Measurements from ENCODE around the gene FNIP1. TPM values are rescaled to one million over a fixed set of nuclear protein-coding genes. Genes with fewer than 3 reads are reported as not detected.
"Not testable (repeated sequence)": the region's sequence is repeated elsewhere in the genome, so short reads cannot be mapped to it uniquely, and the experiment has no call there.

The FNIP1 gene
- polyA plus RNA-seq, 4 donors, result 14.2 to 17.7 (median 16.9) TPM

DNA sequence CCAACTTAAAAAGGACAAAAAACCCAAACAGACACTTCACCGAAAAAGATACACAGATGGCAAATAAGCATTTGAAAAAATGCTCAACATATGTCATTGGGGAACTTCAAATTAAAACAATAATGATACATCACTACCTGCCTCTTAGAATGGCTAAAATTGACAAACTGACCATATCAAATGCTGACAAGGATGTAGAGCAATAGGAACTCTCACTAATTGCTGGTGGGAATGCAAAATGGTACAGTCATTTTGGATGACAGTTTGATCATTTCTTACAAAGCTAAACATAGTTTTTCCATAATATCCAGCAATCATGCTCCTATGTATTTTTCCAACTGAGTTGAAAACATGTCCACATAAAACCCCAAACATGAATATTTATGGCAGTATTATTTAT, 102.9 kb downstream of the FNIP1 start:
- no peak for DNase-seq (ENCODE audit: low read depth in 4 of 4, low spot score in 3 of 4)

DNA sequence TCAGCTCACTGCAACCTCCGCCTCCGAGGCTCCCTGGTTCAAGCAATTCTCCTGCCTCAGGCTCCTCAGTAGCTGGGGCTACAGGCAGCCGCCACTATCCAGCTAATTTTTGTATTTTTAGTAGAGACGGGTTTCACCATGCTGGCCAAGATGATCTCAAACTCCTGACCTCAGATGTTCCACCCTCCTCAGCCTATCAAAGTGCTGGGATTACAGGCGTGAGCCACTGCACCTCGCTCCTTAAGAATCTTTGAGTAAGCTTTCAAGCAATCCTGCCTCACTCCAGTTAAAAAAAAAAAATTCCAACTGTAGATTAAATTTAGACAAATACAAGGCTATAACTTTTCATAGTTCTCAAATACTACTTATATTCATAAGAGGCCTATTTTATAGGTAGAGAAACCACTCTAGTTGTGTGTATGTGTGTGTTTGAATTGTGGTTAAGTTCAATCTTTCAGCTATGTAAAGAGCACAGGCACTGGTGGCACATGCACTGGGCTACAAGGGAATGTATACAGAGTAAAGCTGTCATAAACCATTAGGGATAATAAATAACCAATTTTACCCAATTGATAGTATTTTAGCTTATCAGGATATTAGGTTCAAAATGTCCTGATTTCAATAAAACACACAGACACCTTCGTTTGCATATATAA, 111.2 kb downstream of the FNIP1 start:
- DNase-seq (ENCODE audit: low read depth in 4 of 4, low spot score in 3 of 4), result no peak

- no peak for DNase-seq (ENCODE audit: low read depth in 4 of 4, low spot score in 3 of 4)
Measured at GRCh38 chr5:131684595-131684994, 112.2 kb downstream of the FNIP1 start.

DNA sequence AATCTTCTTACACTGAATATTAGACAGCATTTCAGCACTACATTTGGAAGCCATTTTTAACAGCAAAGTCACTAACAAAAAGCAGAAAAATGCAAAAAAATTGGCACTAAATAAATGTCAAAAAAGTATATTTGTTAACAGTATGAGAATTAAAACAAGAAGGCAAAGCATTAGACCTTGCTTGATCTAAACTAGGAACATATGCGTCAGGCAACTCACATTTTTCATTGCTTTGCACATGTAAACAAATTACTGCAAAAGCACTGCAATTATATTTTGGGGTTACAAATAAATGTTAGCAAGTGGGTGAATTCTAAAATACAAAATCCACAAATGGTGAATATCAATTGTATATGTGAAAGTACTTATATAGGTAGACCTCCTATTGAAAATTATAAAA, 112.8 kb downstream of the FNIP1 start:
- DNase-seq (ENCODE audit: low read depth in 4 of 4, low spot score in 3 of 4), result no peak

DNA sequence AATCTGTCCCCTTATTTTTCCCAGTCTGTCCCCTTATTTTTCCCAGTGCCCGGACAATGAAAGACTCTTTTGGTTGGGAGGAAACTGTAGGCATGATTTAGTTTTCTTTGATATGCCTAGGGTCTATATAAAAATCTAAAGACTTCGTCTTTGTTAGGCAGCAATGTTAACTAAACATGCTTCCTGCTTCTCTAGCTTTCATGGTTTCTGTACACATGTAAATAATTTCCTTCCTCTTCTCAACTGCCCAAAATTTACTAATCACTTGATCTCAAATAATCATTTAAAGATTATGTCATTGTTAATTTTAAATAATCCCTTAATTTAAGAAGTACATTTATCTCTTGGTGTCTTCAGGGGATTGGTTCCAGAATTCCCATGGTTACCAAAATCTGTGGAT, 114.0 kb downstream of the FNIP1 start:
- DNase-seq (ENCODE audit: low read depth in 4 of 4, low spot score in 3 of 4), result no peak

DNA sequence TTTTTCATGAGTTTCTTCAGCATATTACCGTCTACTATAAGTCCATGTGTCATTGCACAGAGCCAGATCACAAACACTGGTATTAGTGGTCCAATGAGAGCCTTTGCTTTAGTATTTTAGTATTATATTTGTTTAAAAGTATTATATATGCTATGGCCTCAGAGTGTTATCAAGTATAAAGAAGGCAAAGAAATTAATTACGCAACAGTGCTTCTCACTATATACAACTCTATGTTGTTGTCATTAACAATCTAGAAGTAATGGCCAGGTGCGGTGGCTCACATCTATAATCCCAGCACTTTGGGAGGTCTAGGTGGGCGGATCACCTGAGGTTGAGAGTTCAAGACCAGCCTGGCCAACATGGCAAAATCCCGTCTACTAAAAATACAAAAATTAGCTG, 114.6 kb downstream of the FNIP1 start:
- DNase-seq (ENCODE audit: low read depth in 4 of 4, low spot score in 3 of 4), result no peak

DNA sequence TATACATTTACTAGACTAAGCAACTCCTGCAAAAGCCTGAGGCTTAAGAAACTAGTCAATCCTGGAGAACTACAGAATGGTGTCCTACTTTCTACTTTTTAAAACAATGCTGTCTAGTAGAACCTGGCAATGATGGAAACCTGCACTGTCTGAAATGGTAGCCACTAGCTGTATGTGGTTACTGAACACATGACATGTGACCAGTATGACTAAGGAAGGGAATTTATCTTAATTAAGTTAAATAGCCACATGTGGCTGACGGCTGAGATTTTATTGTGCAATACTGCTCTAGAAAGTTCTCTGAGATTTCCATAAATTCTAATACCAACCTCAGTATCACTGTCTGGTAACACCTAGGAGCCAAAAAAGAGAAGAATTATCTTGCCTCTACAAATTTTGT, 116.9 kb downstream of the FNIP1 start:
- no peak for DNase-seq (ENCODE audit: low read depth in 4 of 4, low spot score in 3 of 4)

DNA sequence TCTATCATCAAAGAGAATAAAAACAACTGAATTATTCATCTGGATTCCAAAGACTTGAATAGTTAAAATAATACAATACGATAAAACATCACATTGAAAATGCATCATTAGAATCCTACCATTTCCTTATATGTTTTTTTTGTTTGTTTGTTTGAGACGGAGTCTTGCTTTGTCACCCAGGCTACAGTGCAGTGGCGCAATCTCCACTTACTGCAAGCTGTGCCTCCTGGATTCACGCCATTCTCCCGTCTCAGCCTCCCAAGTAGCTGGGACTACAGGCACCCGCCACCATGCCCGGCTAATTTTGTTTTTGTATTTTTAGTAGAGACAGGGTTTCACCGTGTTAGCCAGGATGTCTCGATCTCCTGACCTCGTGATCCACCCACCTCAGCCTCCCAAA, 118.5 kb downstream of the FNIP1 start:
- DNase-seq (ENCODE audit: low read depth in 4 of 4, low spot score in 3 of 4), result not testable (repeated sequence)

GRCh38 chr5:131677115-131677514, 119.7 kb downstream of the FNIP1 start:
- no peak for DNase-seq (ENCODE audit: low read depth in 4 of 4, low spot score in 3 of 4)

GRCh38 chr5:131672776-131673175, 124.0 kb downstream of the FNIP1 start:
- no peak for DNase-seq (ENCODE audit: low read depth in 4 of 4, low spot score in 3 of 4)

GRCh38 chr5:131671994-131672655, 124.7 kb downstream of the FNIP1 start:
- DNase-seq (ENCODE audit: low read depth in 4 of 4, low spot score in 3 of 4), result peak; percentile 20 to 41 (median 23)

DNA sequence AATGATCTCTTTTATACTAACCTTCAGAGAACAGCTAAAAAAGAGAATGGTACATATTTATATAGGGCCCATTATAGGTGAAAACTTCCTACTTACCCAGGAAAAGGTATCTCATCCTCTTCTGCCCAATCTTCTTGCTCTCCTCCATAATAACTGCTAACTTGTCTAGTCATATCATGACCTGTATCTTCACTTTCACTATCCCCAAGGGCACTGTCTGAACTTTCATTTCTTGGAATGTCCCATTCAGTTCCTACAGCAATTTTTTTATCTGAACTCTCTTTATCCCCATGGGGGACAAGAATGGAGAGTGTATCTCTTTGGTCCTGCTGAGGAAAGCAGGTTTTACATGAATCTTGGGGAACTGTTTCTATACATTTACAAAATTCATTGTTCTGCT, 125.4 kb downstream of the FNIP1 start:
- no peak for DNase-seq (ENCODE audit: low read depth in 4 of 4, low spot score in 3 of 4)

DNA sequence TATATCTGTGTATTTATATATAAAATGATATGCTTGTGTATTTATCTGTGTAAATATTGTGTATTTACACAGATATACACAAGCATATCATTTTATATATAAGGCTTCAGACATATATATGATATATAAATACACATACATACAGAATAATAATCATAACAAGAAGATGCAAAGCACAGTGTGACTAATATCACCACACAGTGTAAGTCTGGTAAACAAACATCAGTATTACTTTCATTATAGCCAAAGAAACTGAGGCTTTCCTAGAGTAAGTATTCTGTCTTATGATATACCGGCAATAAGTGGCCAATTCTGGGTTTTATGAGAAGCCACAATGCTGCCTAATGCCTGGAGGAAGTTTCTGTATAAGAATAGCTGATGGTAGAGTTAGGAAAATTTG, 131.9 kb downstream of the FNIP1 start:
- DNase-seq (ENCODE audit: low read depth in 4 of 4, low spot score in 3 of 4), result no peak

DNA sequence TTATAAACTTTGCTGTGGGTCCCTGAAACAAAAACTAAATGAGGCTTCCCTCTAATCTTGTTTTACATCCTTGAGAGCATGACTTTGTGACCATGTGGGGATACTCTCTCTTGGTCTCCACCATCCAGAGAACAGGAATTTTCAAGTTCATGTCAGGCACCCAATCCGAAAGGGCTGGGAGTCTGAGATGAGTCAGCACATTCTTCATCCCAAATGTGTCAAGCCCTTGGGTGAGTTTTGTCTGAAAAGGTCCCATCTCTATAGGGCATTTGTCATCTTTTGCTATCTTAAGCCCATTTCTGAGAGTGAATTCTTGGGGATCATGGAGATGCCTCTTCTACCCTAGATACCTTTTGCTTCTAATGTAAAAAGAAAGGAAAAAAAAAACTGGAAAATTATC, 134.9 kb downstream of the FNIP1 start:
- DNase-seq (ENCODE audit: low read depth in 4 of 4, low spot score in 3 of 4), result no peak

DNA sequence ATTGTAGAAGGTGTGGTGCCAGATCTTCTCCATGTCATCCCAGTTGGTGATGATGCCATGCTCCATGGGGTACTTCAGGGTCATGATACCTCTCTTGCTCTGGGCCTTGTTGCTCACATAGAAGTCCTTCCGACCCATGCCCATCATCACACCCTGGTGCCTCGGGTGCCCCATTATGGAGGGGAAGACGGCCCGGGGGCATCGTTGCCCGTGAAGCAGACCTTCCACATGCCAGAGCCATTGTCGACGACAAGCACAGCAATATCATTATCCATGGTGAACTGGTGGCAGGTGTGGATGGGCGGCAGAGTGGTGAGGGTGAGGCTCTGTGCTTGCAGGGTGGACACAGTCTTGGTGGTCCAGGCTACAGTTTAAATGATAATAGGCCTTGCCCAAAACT, 137.0 kb downstream of the FNIP1 start:
- no peak for DNase-seq (ENCODE audit: low read depth in 4 of 4, low spot score in 3 of 4)

GRCh38 chr5:131659290-131659689, 137.5 kb downstream of the FNIP1 start:
- no peak for DNase-seq (ENCODE audit: low read depth in 4 of 4, low spot score in 3 of 4)

DNA sequence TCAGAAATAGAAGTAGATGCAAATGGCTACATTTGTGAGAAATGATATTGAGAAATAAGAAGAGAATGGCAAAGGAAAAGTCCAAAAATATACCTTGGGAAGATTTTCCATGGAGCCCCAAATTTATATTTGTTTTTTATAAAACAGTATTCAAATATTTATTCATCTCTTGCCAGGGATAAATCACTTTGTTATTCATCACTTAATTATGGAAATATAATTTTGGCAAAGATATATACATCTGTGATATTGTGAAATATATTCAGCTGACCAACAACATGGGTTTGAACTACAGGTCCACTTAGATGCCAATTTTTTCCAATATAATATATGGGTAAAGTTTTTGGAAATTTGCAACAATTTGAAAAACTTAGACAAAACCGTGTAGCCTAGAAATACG, 142.0 kb downstream of the FNIP1 start:
- DNase-seq (ENCODE audit: low read depth in 4 of 4, low spot score in 3 of 4), result no peak

DNA sequence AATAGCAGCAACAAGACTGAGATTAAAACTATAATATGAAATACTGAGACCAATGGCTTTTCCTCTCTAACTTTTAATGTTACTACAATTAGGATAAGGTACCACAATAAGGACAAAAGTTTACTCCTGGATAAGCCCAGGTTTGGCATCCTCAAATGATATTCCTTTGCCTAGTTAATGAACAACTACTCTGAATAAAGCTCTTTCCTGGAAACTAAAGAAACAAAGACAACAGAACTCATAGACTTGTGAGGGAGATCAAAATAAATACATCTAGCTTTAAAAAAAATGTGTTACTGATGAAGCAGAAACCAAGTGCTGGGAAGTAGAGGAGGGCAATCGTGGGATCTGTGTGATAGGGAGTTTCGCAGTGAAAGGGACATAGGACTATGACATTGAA, 142.5 kb downstream of the FNIP1 start:
- DNase-seq (ENCODE audit: low read depth in 4 of 4, low spot score in 3 of 4), result no peak

DNA sequence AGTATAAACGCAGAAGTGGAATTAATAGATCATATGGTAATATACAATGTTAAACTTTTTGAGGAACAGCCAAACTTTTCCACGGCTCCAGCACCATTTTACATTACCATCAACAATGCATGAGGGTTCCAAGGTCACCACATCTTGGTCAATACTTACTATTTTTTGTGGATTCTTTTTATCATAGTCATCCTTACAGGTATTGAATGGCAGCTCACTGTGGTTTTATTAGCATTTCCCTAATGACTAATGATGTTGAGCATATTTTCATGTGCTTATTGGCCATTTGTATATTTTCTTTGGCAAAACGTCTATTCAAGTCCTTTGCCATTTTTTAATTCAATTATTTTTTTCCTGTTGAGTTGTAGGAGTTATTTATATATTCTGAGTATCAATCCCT, 147.7 kb downstream of the FNIP1 start:
- DNase-seq (ENCODE audit: low read depth in 4 of 4, low spot score in 3 of 4), result no peak

GRCh38 chr5:131647048-131647769, 149.6 kb downstream of the FNIP1 start:
- DNase-seq (ENCODE audit: low read depth in 4 of 4, low spot score in 3 of 4), result no peak

- DNase-seq (ENCODE audit: low read depth in 4 of 4, low spot score in 3 of 4), result no peak
Measured at GRCh38 chr5:131644822-131645221, 152.0 kb downstream of the FNIP1 start.

DNA sequence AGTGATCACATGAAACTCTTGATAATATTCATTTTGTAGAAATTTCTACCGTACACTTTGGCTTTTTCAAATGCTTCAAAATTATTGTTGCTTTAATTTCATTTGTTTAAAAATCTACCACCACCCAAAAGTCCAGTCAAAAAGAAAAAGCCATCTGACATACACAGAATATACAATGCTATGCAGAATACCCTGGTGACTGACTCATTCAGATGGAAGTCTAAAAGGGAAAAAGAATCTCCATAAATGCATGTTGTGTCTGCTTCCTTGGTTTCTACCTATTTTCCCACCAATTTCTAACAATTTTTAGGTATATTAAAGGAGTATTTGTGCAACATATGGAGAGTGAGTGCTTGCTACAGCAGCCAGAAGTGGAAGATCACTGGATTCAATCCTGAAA, 152.4 kb downstream of the FNIP1 start:
- no peak for DNase-seq (ENCODE audit: low read depth in 4 of 4, low spot score in 3 of 4)
